HepG2 (cell line): ENCODE results near the gene DAPK1. TPM values are rescaled to one million over a fixed set of nuclear protein-coding genes. Genes with fewer than 3 reads are reported as not detected.

ENCODE experiments used
- ATAC-seq: fragments of 200-7000 bp; cut with Tn5 transposase; 3 replicates; pipeline ENCODE4 v1.9.1; 2020; ENCODE audit warnings: mild to moderate bottlenecking, moderate library complexity
- BruUV-seq: library from RNA; stranded (reverse); fragments of 400-500 nt; replicated peaks from 2 replicates; lab custom pipeline; 2021; lab: Mats Ljungman, UMichigan
- CTCF ChIA-PET: fragments of 300-600 bp; formaldehyde crosslinking; extraction: SDS; loops from one replicate; lab custom pipeline; 2021; ENCODE audit warnings: low total read pairs, inconsistent platforms, low intra/inter-chr PET ratio; lab: Yijun Ruan, JAX
- POLR2A ChIA-PET: fragments of 350-600 bp; sonication (Branson Sonifier 250); formaldehyde crosslinking; loops from one replicate; lab custom pipeline; 2020; ENCODE audit warnings: antibody characterized with exemption, inconsistent platforms; lab: Yijun Ruan, JAX
- DNase-seq: peaks from one replicate; pipeline ENCODE4 v3.0.0-alpha.2; 2015; ENCODE audit warnings: low spot score
- FAIRE-seq: peaks from 3 replicates; lab custom pipeline; 2011; peaks lifted over from hg19 to GRCh38; lab: Jason Lieb, UNC
- H2AFZ ChIP-seq: one replicate; pipeline ENCODE4 v1.6.1; 2011; ENCODE audit warnings: low read length, inconsistent platforms
- H3K27ac ChIP-seq: fragments of 300-600 bp; 3 replicates; pipeline ENCODE4 v1.8.0; 2011; ENCODE audit warnings: mixed run types, mild to moderate bottlenecking, mixed read lengths, low read length, inconsistent platforms; ENCODE audit not compliant: insufficient read depth; ENCODE audit errors: extremely low read length
- H3K27me3 ChIP-seq, 2 experiments: fragments of 200-600 bp in 1 of 2; 2 replicates in 1 of 2; 3 replicates in 1 of 2; pipeline versions ENCODE4 v1.6.0 to v1.8.0; 2011; ENCODE audit warnings: low read length in 2 of 2, mild to moderate bottlenecking in 2 of 2, moderate library complexity in 2 of 2, inconsistent platforms in 1 of 2; ENCODE audit not compliant: insufficient read depth in 2 of 2, control insufficient read depth in 1 of 2
- H3K36me3 ChIP-seq, 2 experiments: fragments of 200-600 bp in 1 of 2; replicated peaks in 1 of 2; 2 replicates in 1 of 2; 3 replicates in 1 of 2; pipeline versions ENCODE4 v1.5.1 to v1.8.0; 2011; ENCODE audit warnings: low read length in 2 of 2, inconsistent platforms in 1 of 2; ENCODE audit not compliant: insufficient read depth in 2 of 2, control insufficient read depth in 1 of 2
- H3K4me1 ChIP-seq: 2 replicates; pipeline ENCODE4 v1.5.1; 2012; ENCODE audit warnings: low read length, inconsistent platforms; ENCODE audit not compliant: insufficient read depth
- H3K4me2 ChIP-seq: 2 replicates; pipeline ENCODE4 v1.6.0; 2011; ENCODE audit warnings: low read depth, low read length, inconsistent platforms
- H3K4me3 ChIP-seq, 3 experiments: fragments of 200-600 bp in 1 of 3; sonication (generic), shearing (Covaris generic) in 1 of 3; replicated peaks in 1 of 3; 2 replicates each; pipeline ENCODE4 v1.5.1; 2011 to 2016; ENCODE audit warnings: low read length in 3 of 3, inconsistent platforms in 2 of 3, low read depth in 2 of 3, mild to moderate bottlenecking in 2 of 3, control low read depth in 1 of 3, mixed read lengths in 1 of 3; ENCODE audit not compliant: insufficient read depth in 1 of 3
- H3K79me2 ChIP-seq: one replicate; pipeline ENCODE4 v1.6.1; 2011; ENCODE audit warnings: low read length, inconsistent platforms; ENCODE audit not compliant: insufficient read depth
- H3K9ac ChIP-seq: 2 replicates; pipeline ENCODE4 v1.6.0; 2011; ENCODE audit warnings: mild to moderate bottlenecking, low read depth, low read length, inconsistent platforms; ENCODE audit not compliant: insufficient read depth
- H3K9me3 ChIP-seq: 2 replicates; pipeline ENCODE4 v1.5.1; 2012; ENCODE audit warnings: mild to moderate bottlenecking, low read length
- H4K20me1 ChIP-seq: 2 replicates; pipeline ENCODE4 v1.6.0; 2011; ENCODE audit warnings: inconsistent platforms, mild to moderate bottlenecking, low read length, moderate library complexity; ENCODE audit not compliant: insufficient read depth
- ARID2 ChIP-seq: sonication (generic); formaldehyde crosslinking; IDR thresholded peaks from 2 replicates; pipeline ENCODE4 v1.8.1; 2022; ENCODE audit warnings: mild to moderate bottlenecking, missing genetic modification reagents, borderline replicate concordance
- ATF1 ChIP-seq: IDR thresholded peaks from 2 replicates; pipeline ENCODE4 v1.6.1; 2016; ENCODE audit warnings: mild to moderate bottlenecking, control low read depth
- CEBPG ChIP-seq: IDR thresholded peaks from 2 replicates; pipeline ENCODE4 v1.6.1; 2016
- CEBPZ ChIP-seq: IDR thresholded peaks from 2 replicates; pipeline ENCODE4 v1.6.1; 2012; ENCODE audit warnings: low read length, improper control_type of control experiment
- KMT2A ChIP-seq: sonication (generic); formaldehyde crosslinking; IDR thresholded peaks from 2 replicates; pipeline ENCODE4 v1.4.0; 2020; ENCODE audit warnings: missing genetic modification reagents
- NFYB ChIP-seq: sonication (generic); formaldehyde crosslinking; IDR thresholded peaks from 2 replicates; pipeline ENCODE4 v1.4.0; 2020; ENCODE audit warnings: missing genetic modification reagents
- SP4 ChIP-seq: sonication (generic); formaldehyde crosslinking; IDR thresholded peaks from 2 replicates; pipeline ENCODE4 v1.8.1; 2023; ENCODE audit warnings: mild to moderate bottlenecking, missing genetic modification reagents
- TMF1 ChIP-seq: sonication (generic); formaldehyde crosslinking; IDR thresholded peaks from 2 replicates; pipeline ENCODE4 v1.8.1; 2022; ENCODE audit warnings: low read depth, missing genetic modification reagents
- ZNF138 ChIP-seq: sonication (generic); formaldehyde crosslinking; IDR thresholded peaks from 2 replicates; pipeline ENCODE4 v1.5.0; 2020; ENCODE audit warnings: mild to moderate bottlenecking, low read depth, missing genetic modification reagents
- ZNF773 ChIP-seq: sonication (generic); formaldehyde crosslinking; IDR thresholded peaks from 2 replicates; pipeline ENCODE4 v1.4.0; 2020; ENCODE audit warnings: missing genetic modification reagents, borderline replicate concordance
- WGBS: methylation state at CpG from one replicate; pipeline ENCODE4 v1.1.6; 2017; ENCODE audit warnings: low lambda C conversion rate; 5-methylcytosine and 5-hydroxymethylcytosine counted together
- in situ Hi-C: cut with HindIII; loops from 2 replicates; pipeline ENCODE4 v1.10.0; 2017; ENCODE audit warnings: low pct_unique_long_range_greater_than_20kb; ENCODE audit not compliant: extremely low pct_ligation_motif_present
- intact Hi-C: fragments of 100-400 bp; cut with micrococcal nuclease; formaldehyde crosslinking; loops from one replicate; pipeline ENCODE4 v1.10.0; 2022; ENCODE audit not compliant: unreplicated experiment
- polyA plus RNA-seq, 8 experiments: library from polyadenylated mRNA; depleted of rRNA in 3 of 8; stranded (reverse) in 7 of 8; unstranded in 1 of 8; fragments of >200 nt; fragmentation: Illumina TruSeq in 4 of 8; extraction: Trizol in 4 of 8; gene quantifications; 2 replicates each; pipeline versions ENCODE4 v1.2.1 to v1.2.3, GENCODE V29; 2011 to 2016; ENCODE audit warnings: low read depth in 4 of 8, missing spikeins in 1 of 8, mixed read lengths in 1 of 8; ENCODE audit not compliant: insufficient read depth in 1 of 8
- total RNA-seq, 5 experiments: library from RNA; depleted of rRNA; stranded (reverse); fragments of >200 nt; fragmentation: Illumina TruSeq; extraction: Trizol; gene quantifications; 2 replicates each; pipeline ENCODE4 v1.2.3, GENCODE V29; 2016; ENCODE audit warnings: low read depth in 1 of 5
- TF ChIP-seq, protein P1 (sequence below): fragments of 450-650 bp; IDR thresholded peaks from 2 replicates; pipeline ENCODE4 v1.6.1; 2016
- TF ChIP-seq, protein P2 (sequence below): sonication (generic); formaldehyde crosslinking; IDR thresholded peaks from 2 replicates; pipeline ENCODE4 v1.4.0; 2020; ENCODE audit warnings: missing genetic modification reagents

Gene DAPK1
- total and polyA plus RNA-seq, 2 of the 13 experiments (the other 11 are each of a cell fraction or from before 2014, with no cell fraction given), result 35.7 to 35.9 TPM

GRCh38 chr9:87611776-87612175 is 114.1 kb downstream of the DAPK1 start:
- no TSS peak for BruUV-seq
- TF ChIP-seq TMF1 (CRISPR knock-in tag), result 0 out of 2 replicates have a peak, but pooled peaks have one; percentile 27
- 0 out of 2 replicates have a peak, but pooled peaks have one; percentile 13 for TF ChIP-seq ATF1 (CRISPR knock-in tag)
- TF ChIP-seq ARID2, result no peak
- TF ChIP-seq, all 625 proteins: peak for 2
- peaks cover 61% of the 10 kb centered on the region for H3K4me1 ChIP-seq
- intact Hi-C loops, result loop anchor here (5.0 kb wide), 1 partner anchor 114 kb away; the partner anchor contains the start of gene DAPK1
- no peaks in the 10 kb centered on the region for H3K27me3 ChIP-seq
- no peaks in the 10 kb centered on the region for H3K79me2 ChIP-seq
- DNase-seq (no peak), ATAC-seq (no peak), FAIRE-seq (no peak)
- H3K36me3 ChIP-seq, result peaks cover 1 to 38% of the 10 kb centered on the region in 2 experiments
- in situ Hi-C loops, result no loop called here
- peak overlapping the region; percentile 93 for H3K27ac ChIP-seq
- 98% methylated on average over 4 of the region's 4 CpGs for WGBS
- ChIA-PET POLR2A (interaction anchor here (1.0 to 2.2 kb wide), 2 partner anchors 35 to 42 kb away, joined by 3 to 7 read pairs; no protein-coding TSS in a partner anchor), CTCF (no interaction called here)
- H3K4me3 ChIP-seq, result no peak overlapping the region
- no peaks in the 10 kb centered on the region for H3K9me3 ChIP-seq
- no peak overlapping the region for H3K9ac ChIP-seq
- no peak overlapping the region for H3K4me2 ChIP-seq
- H2AFZ ChIP-seq, result no peak overlapping the region
- no peaks in the 10 kb centered on the region for H4K20me1 ChIP-seq

GRCh38 chr9:87612536-87612935 is 114.9 kb downstream of the DAPK1 start:
- no peak for DNase-seq
- WGBS, result 91% methylated on average over 3 of the region's 3 CpGs
- Histone ChIP-seq H4K20me1 (no peaks in the 10 kb centered on the region), H3K4me2 (peak overlapping the region; percentile 78), H2AFZ (no peak overlapping the region), H3K27ac (peak overlapping the region; percentile 93), H3K79me2 (no peaks in the 10 kb centered on the region), H3K4me1 (peaks cover 61% of the 10 kb centered on the region), H3K36me3 (peaks cover 3 to 32% of the 10 kb centered on the region in 2 experiments), H3K4me3 (peak overlapping the region in 1 of 3 experiments; percentile 19; a peak in 1 of 6 replicates), H3K9me3 (no peaks in the 10 kb centered on the region), H3K27me3 (no peaks in the 10 kb centered on the region), H3K9ac (peak overlapping the region; percentile 45)
- FAIRE-seq, result no peak
- ChIA-PET CTCF (no interaction called here), POLR2A (interaction anchor here (0.6 to 3.1 kb wide), 17 partner anchors 11 to 1330 kb away, joined by 3 to 111 read pairs (median 5); partner anchors contain the start of genes CTSL, DAPK1 and ISCA1)
- in situ Hi-C loops (no loop called here), intact Hi-C loops (loop anchor here (5.0 kb wide), 1 partner anchor 115 kb away; the partner anchor contains the start of gene DAPK1)
- no peak for ATAC-seq
- no TSS peak for BruUV-seq
- TF ChIP-seq KMT2A (CRISPR knock-in tag) (no peak), SP4 (CRISPR knock-in tag) (0 out of 2 replicates have a peak, but pooled peaks have one; percentile 17), CEBPG (CRISPR knock-in tag) (peak; percentile 89), ZNF773 (CRISPR knock-in tag) (no peak), CEBPZ (no peak), ZNF138 (CRISPR knock-in tag) (no peak), NFYB (CRISPR knock-in tag) (no peak)
- TF ChIP-seq, protein P1, sequence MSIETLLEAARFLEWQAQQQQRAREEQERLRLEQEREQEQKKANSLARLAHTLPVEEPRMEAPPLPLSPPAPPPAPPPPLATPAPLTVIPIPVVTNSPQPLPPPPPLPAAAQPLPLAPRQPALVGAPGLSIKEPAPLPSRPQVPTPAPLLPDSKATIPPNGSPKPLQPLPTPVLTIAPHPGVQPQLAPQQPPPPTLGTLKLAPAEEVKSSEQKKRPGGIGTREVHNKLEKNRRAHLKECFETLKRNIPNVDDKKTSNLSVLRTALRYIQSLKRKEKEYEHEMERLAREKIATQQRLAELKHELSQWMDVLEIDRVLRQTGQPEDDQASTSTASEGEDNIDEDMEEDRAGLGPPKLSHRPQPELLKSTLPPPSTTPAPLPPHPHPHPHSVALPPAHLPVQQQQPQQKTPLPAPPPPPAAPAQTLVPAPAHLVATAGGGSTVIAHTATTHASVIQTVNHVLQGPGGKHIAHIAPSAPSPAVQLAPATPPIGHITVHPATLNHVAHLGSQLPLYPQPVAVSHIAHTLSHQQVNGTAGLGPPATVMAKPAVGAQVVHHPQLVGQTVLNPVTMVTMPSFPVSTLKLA, result no peak
- TF ChIP-seq, protein P2, sequence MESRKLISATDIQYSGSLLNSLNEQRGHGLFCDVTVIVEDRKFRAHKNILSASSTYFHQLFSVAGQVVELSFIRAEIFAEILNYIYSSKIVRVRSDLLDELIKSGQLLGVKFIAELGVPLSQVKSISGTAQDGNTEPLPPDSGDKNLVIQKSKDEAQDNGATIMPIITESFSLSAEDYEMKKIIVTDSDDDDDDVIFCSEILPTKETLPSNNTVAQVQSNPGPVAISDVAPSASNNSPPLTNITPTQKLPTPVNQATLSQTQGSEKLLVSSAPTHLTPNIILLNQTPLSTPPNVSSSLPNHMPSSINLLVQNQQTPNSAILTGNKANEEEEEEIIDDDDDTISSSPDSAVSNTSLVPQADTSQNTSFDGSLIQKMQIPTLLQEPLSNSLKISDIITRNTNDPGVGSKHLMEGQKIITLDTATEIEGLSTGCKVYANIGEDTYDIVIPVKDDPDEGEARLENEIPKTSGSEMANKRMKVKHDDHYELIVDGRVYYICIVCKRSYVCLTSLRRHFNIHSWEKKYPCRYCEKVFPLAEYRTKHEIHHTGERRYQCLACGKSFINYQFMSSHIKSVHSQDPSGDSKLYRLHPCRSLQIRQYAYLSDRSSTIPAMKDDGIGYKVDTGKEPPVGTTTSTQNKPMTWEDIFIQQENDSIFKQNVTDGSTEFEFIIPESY (CRISPR knock-in tag), result no peak
